ENCODE data around the gene BAIAP3. TPM values are rescaled to one million over a fixed set of nuclear protein-coding genes. Genes with fewer than 3 reads are reported as not detected.

Gene BAIAP3
- total and polyA plus RNA-seq, 10 of the 15 experiments (the other 5 are each of a cell fraction or from before 2014, with no cell fraction given), result 0.03 to 0.56 (median 0.17) TPM; not detected in 3

DNA sequence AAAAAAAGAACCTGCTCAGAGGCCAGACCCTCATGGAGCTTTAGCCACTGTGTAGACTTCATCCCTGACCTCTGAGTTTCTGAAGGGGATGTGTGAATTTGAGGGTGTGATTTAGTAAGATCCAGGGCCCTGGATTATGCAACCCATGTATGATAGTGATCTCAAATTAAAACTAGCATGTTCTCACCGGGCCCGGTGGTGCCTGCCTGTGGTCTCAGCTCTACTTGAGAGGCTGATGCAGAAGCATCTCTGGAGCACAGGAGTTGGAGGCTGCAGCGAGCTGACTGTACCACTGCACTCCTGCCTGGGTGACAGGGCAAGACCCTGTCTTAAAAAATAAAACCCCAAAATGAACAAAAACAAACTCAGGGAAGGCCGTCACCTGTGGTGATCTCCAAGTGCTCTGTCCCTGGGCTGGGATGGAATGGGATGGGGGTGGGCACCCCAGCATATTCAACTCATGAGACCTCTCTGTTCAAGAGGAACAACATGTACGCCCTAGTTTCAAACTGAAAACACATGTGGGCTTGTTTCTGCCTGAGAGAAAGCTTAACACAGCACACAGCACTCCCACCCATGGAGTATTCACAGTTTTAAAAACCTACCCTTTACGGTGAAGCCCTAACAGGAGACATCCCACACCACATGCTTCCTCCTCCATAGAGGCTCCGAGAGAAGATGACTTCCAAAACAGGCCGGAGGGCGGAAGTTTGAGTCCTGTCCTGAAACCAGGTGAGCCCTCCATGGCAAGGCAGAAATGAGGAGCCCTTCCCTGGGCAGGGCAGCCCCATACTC lies 48.4 kb downstream of the BAIAP3 start (continued):
- no peak for TF ChIP-seq PAX8 (IDR thresholded peaks at IDR 0.05)
- TF ChIP-seq NR2C2 (IDR thresholded peaks at IDR 0.05; ENCODE audit: borderline replicate concordance, control insufficient read depth, insufficient read length, low read depth), result no peak
- TF ChIP-seq ETV6 (conservative IDR thresholded peaks at IDR 0.05 in 1 of 2, IDR thresholded peaks at IDR 0.05 in 1 of 2; ENCODE audit: borderline replicate concordance in 1 of 2, low read depth in 1 of 2), result no peak
- TF ChIP-seq, protein P1, sequence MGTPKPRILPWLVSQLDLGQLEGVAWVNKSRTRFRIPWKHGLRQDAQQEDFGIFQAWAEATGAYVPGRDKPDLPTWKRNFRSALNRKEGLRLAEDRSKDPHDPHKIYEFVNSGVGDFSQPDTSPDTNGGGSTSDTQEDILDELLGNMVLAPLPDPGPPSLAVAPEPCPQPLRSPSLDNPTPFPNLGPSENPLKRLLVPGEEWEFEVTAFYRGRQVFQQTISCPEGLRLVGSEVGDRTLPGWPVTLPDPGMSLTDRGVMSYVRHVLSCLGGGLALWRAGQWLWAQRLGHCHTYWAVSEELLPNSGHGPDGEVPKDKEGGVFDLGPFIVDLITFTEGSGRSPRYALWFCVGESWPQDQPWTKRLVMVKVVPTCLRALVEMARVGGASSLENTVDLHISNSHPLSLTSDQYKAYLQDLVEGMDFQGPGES (IDR thresholded peaks at IDR 0.05), result no peak
- no peak for TF ChIP-seq TBL1XR1 (IDR thresholded peaks at IDR 0.05; ENCODE audit: low read depth, low read length)

DNA sequence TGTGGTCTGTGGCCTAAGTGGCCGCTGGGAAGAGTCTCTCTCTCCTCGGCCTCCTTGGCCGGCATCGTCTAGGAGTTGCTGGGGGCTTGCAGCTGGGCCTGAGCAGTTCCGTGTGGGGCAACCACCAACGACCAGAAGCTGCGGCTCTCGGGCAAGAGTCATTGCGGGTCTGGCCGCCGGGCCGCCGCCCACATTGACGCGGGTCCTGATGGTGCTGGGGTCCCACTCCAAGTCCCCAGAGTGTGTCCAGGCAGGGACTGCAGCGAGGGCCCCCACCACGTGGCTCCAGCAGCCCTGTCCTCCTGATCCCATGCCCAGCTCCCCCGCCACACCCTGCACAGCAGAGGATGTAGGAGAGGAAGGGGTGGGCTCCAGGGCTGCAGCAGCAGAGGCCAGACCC lies 50.1 kb downstream of the BAIAP3 start:
- Histone ChIP-seq H3K27ac (ENCODE audit: control insufficient read depth, insufficient read depth) (no peak overlapping the region), H3K4me2 (ENCODE audit: control insufficient read depth, insufficient read depth) (no peak overlapping the region), H3K27me3 (replicated peaks in 1 of 2; ENCODE audit: control insufficient read depth in 2 of 2, insufficient read depth in 2 of 2, low read length in 1 of 2) (no peaks in the 10 kb centered on the region), H3K9me3 (replicated peaks; ENCODE audit: control insufficient read depth, insufficient read depth, low read length) (no peaks in the 10 kb centered on the region), H3K4me3 (no peak overlapping the region), H3K9ac (ENCODE audit: control insufficient read depth, insufficient read depth, low read length) (no peak overlapping the region), H3K4me1 (ENCODE audit: control insufficient read depth, insufficient read depth, low read length) (peaks cover 1% of the 10 kb centered on the region; the same call in 1 of the 2 replicates), H4K20me1 (ENCODE audit: control insufficient read depth, insufficient read depth) (no peaks in the 10 kb centered on the region; the same call in 1 of the 2 replicates), H3K79me2 (ENCODE audit: control insufficient read depth, insufficient read depth, low read length) (peaks cover 9% of the 10 kb centered on the region), H3K36me3 (ENCODE audit: control insufficient read depth in 2 of 2, insufficient read depth in 2 of 2, low read length in 1 of 2) (peaks cover 0 to 2% of the 10 kb centered on the region in 2 experiments; a peak in 2 of 4 replicates), H2AFZ (ENCODE audit: control insufficient read depth, low read depth, low read length) (no peak overlapping the region)
- WGBS (ENCODE audit: insufficient coverage, insufficient replicate concordance, low lambda C conversion rate, missing lambda C conversion rate), result 93% methylated on average over 18 of the region's 18 CpGs
- ATAC-seq (no peak), DNase-seq (ENCODE audit: low read depth, low spot score) (no peak), FAIRE-seq (no peak)
- no TSS peak for BruUV-seq (replicated peaks)
- ChIA-PET CTCF (no interaction called here), SMC1A (ENCODE audit: uncharacterized antibody, unreplicated experiment) (interaction anchor here (0.7 kb wide), 1 partner anchor 45 kb away, joined by 3 read pairs; no protein-coding TSS in a partner anchor), POLR2A (no interaction called here), RAD21 (ENCODE audit: unreplicated experiment) (interaction anchor here (0.7 kb wide), 1 partner anchor 854 kb away, joined by 3 read pairs; no protein-coding TSS in a partner anchor)
- TF ChIP-seq, protein P2, sequence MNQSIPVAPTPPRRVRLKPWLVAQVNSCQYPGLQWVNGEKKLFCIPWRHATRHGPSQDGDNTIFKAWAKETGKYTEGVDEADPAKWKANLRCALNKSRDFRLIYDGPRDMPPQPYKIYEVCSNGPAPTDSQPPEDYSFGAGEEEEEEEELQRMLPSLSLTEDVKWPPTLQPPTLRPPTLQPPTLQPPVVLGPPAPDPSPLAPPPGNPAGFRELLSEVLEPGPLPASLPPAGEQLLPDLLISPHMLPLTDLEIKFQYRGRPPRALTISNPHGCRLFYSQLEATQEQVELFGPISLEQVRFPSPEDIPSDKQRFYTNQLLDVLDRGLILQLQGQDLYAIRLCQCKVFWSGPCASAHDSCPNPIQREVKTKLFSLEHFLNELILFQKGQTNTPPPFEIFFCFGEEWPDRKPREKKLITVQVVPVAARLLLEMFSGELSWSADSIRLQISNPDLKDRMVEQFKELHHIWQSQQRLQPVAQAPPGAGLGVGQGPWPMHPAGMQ (IDR thresholded peaks at IDR 0.05; ENCODE audit: borderline replicate concordance), result no peak
- no peak for TF ChIP-seq SUPT20H (IDR thresholded peaks at IDR 0.05; ENCODE audit: borderline replicate concordance, control insufficient read depth, low read depth, low read length)
- TF ChIP-seq, protein P3, sequence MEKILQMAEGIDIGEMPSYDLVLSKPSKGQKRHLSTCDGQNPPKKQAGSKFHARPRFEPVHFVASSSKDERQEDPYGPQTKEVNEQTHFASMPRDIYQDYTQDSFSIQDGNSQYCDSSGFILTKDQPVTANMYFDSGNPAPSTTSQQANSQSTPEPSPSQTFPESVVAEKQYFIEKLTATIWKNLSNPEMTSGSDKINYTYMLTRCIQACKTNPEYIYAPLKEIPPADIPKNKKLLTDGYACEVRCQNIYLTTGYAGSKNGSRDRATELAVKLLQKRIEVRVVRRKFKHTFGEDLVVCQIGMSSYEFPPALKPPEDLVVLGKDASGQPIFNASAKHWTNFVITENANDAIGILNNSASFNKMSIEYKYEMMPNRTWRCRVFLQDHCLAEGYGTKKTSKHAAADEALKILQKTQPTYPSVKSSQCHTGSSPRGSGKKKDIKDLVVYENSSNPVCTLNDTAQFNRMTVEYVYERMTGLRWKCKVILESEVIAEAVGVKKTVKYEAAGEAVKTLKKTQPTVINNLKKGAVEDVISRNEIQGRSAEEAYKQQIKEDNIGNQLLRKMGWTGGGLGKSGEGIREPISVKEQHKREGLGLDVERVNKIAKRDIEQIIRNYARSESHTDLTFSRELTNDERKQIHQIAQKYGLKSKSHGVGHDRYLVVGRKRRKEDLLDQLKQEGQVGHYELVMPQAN (conservative IDR thresholded peaks at IDR 0.05), result no peak
- no peak for TF ChIP-seq SREBF1 (IDR thresholded peaks at IDR 0.05; ENCODE audit: low read length)
- no peak for TF ChIP-seq NFYA (IDR thresholded peaks at IDR 0.05; ENCODE audit: borderline replicate concordance, low read depth, low read length)
- TF ChIP-seq BHLHE40 (IDR thresholded peaks at IDR 0.05; ENCODE audit: borderline replicate concordance in 1 of 2, low read depth in 2 of 2, low read length in 1 of 2), result no peak
- no peak for TF ChIP-seq ZNF384 (IDR thresholded peaks at IDR 0.05; ENCODE audit: borderline replicate concordance, low read depth, low read length)
- no peak for TF ChIP-seq NR2C1 (IDR thresholded peaks at IDR 0.05)
- no peak for TF ChIP-seq FOXM1 (IDR thresholded peaks at IDR 0.05; ENCODE audit: low read depth, low read length)
- no peak for TF ChIP-seq SP1 (IDR thresholded peaks at IDR 0.05; ENCODE audit: low read depth, low read length)
- TF ChIP-seq, protein P4, sequence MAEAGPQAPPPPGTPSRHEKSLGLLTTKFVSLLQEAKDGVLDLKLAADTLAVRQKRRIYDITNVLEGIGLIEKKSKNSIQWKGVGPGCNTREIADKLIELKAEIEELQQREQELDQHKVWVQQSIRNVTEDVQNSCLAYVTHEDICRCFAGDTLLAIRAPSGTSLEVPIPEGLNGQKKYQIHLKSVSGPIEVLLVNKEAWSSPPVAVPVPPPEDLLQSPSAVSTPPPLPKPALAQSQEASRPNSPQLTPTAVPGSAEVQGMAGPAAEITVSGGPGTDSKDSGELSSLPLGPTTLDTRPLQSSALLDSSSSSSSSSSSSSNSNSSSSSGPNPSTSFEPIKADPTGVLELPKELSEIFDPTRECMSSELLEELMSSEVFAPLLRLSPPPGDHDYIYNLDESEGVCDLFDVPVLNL (IDR thresholded peaks at IDR 0.05; ENCODE audit: low read depth, low read length), result no peak
- in situ Hi-C loops (cut with MboI) (no loop called here), intact Hi-C loops (cut with micrococcal nuclease; ENCODE audit: unreplicated experiment) (no loop called here)
